ENCODE data around the gene AURKAIP1.
A peak's percentile ranks its signal among the peaks of the same experiment; 100 is the strongest.

AURKAIP1 gene

GRCh38 chr1:1374929-1375662 lies at the start of gene AURKAIP1:
Gene AURKAIP1, minus strand, starts transcription at chr1:1375207. Its CDS starts 451 bp downstream, at chr1:1374756.
- Histone ChIP-seq H3K4me1 (ENCODE audit: control insufficient read depth, insufficient read depth, low read length) (peaks cover 17% of the 10 kb centered on the region), H3K9ac (ENCODE audit: low read length) (peak within 1 kb of the TSS; percentile 90), H3K27me3 (ENCODE audit: control insufficient read depth, insufficient read depth, low read length) (no peaks in the 10 kb centered on the region), H3K4me3 (ENCODE audit: low read length) (peak within 1 kb of the TSS; percentile 94), H3K36me3 (ENCODE audit: control insufficient read depth, insufficient read depth, low read length) (no peaks in the 10 kb centered on the region), H3K27ac (ENCODE audit: low read depth, low read length) (peak within 1 kb of the TSS; percentile 84)

- Histone ChIP-seq H3K4me3 (ENCODE audit: low read length) (no peak overlapping the region), H3K9ac (ENCODE audit: low read length) (no peak overlapping the region), H3K27ac (ENCODE audit: low read depth, low read length) (no peak overlapping the region), H3K36me3 (ENCODE audit: control insufficient read depth, insufficient read depth, low read length) (no peaks in the 10 kb centered on the region), H3K27me3 (ENCODE audit: control insufficient read depth, insufficient read depth, low read length) (peaks cover 6% of the 10 kb centered on the region), H3K4me1 (ENCODE audit: control insufficient read depth, insufficient read depth, low read length) (peaks cover 9% of the 10 kb centered on the region)
Measured at GRCh38 chr1:1424707-1425106, 49.7 kb upstream of the AURKAIP1 start.

- H3K27me3 ChIP-seq (ENCODE audit: control insufficient read depth, insufficient read depth, low read length), result peaks cover 6% of the 10 kb centered on the region
- peaks cover 5% of the 10 kb centered on the region for H3K4me1 ChIP-seq (ENCODE audit: control insufficient read depth, insufficient read depth, low read length)
- H3K36me3 ChIP-seq (ENCODE audit: control insufficient read depth, insufficient read depth, low read length), result no peaks in the 10 kb centered on the region
- no peak overlapping the region for H3K9ac ChIP-seq (ENCODE audit: low read length)
- H3K27ac ChIP-seq (ENCODE audit: low read depth, low read length), result no peak overlapping the region
- no peak overlapping the region for H3K4me3 ChIP-seq (ENCODE audit: low read length)
Measured at GRCh38 chr1:1423245-1423597, 48.2 kb upstream of the AURKAIP1 start.

- Histone ChIP-seq H3K4me3 (ENCODE audit: low read length) (no peak overlapping the region), H3K4me1 (ENCODE audit: control insufficient read depth, insufficient read depth, low read length) (peaks cover 5% of the 10 kb centered on the region), H3K36me3 (ENCODE audit: control insufficient read depth, insufficient read depth, low read length) (no peaks in the 10 kb centered on the region), H3K27ac (ENCODE audit: low read depth, low read length) (no peak overlapping the region), H3K9ac (ENCODE audit: low read length) (no peak overlapping the region), H3K27me3 (ENCODE audit: control insufficient read depth, insufficient read depth, low read length) (peaks cover 6% of the 10 kb centered on the region)
Measured at GRCh38 chr1:1422465-1423244, 47.6 kb upstream of the AURKAIP1 start.

- H3K27ac ChIP-seq (ENCODE audit: low read depth, low read length), result no peak overlapping the region
- H3K4me1 ChIP-seq (ENCODE audit: control insufficient read depth, insufficient read depth, low read length), result peaks cover 5% of the 10 kb centered on the region
- H3K27me3 ChIP-seq (ENCODE audit: control insufficient read depth, insufficient read depth, low read length), result peaks cover 6% of the 10 kb centered on the region
- no peaks in the 10 kb centered on the region for H3K36me3 ChIP-seq (ENCODE audit: control insufficient read depth, insufficient read depth, low read length)
- no peak overlapping the region for H3K9ac ChIP-seq (ENCODE audit: low read length)
- no peak overlapping the region for H3K4me3 ChIP-seq (ENCODE audit: low read length)
Measured at GRCh38 chr1:1421907-1422464, 47.0 kb upstream of the AURKAIP1 start.

GRCh38 chr1:1421147-1421906 lies 46.3 kb upstream of the AURKAIP1 start, which contains the start of gene ANKRD65:
Gene ANKRD65, minus strand, starts transcription at chr1:1421276. Its CDS starts 271 bp downstream, at chr1:1421005.
- Histone ChIP-seq H3K36me3 (ENCODE audit: control insufficient read depth, insufficient read depth, low read length) (no peaks in the 10 kb centered on the region), H3K4me3 (ENCODE audit: low read length) (peak within 1 kb of the TSS; percentile 58), H3K9ac (ENCODE audit: low read length) (no peak within 1 kb of the TSS), H3K4me1 (ENCODE audit: control insufficient read depth, insufficient read depth, low read length) (peaks cover 5% of the 10 kb centered on the region), H3K27ac (ENCODE audit: low read depth, low read length) (peak within 1 kb of the TSS; percentile 32), H3K27me3 (ENCODE audit: control insufficient read depth, insufficient read depth, low read length) (peaks cover 6% of the 10 kb centered on the region)

GRCh38 chr1:1420654-1421141 lies 45.7 kb upstream of the AURKAIP1 start:
- Histone ChIP-seq H3K27ac (ENCODE audit: low read depth, low read length) (peak overlapping the region; percentile 32), H3K4me1 (ENCODE audit: control insufficient read depth, insufficient read depth, low read length) (peaks cover 5% of the 10 kb centered on the region), H3K27me3 (ENCODE audit: control insufficient read depth, insufficient read depth, low read length) (peaks cover 6% of the 10 kb centered on the region), H3K36me3 (ENCODE audit: control insufficient read depth, insufficient read depth, low read length) (no peaks in the 10 kb centered on the region), H3K9ac (ENCODE audit: low read length) (no peak overlapping the region), H3K4me3 (ENCODE audit: low read length) (peak overlapping the region; percentile 58)

GRCh38 chr1:1419813-1420653 lies 45.0 kb upstream of the AURKAIP1 start:
- peaks cover 5% of the 10 kb centered on the region for H3K4me1 ChIP-seq (ENCODE audit: control insufficient read depth, insufficient read depth, low read length)
- H3K36me3 ChIP-seq (ENCODE audit: control insufficient read depth, insufficient read depth, low read length), result no peaks in the 10 kb centered on the region
- H3K4me3 ChIP-seq (ENCODE audit: low read length), result peak overlapping the region; percentile 57
- no peak overlapping the region for H3K9ac ChIP-seq (ENCODE audit: low read length)
- H3K27me3 ChIP-seq (ENCODE audit: control insufficient read depth, insufficient read depth, low read length), result peaks cover 6% of the 10 kb centered on the region
- H3K27ac ChIP-seq (ENCODE audit: low read depth, low read length), result peak overlapping the region; percentile 82

- no peak overlapping the region for H3K9ac ChIP-seq (ENCODE audit: low read length)
- H3K4me3 ChIP-seq (ENCODE audit: low read length), result peak overlapping the region; percentile 57
Measured at GRCh38 chr1:1419363-1419812, 44.4 kb upstream of the AURKAIP1 start.

GRCh38 chr1:1418464-1419362 lies 43.7 kb upstream of the AURKAIP1 start:
- no peak overlapping the region for H3K27ac ChIP-seq (ENCODE audit: low read depth, low read length)
- H3K36me3 ChIP-seq (ENCODE audit: control insufficient read depth, insufficient read depth, low read length), result no peaks in the 10 kb centered on the region
- H3K4me1 ChIP-seq (ENCODE audit: control insufficient read depth, insufficient read depth, low read length), result peaks cover 5% of the 10 kb centered on the region
- H3K9ac ChIP-seq (ENCODE audit: low read length), result no peak overlapping the region
- H3K4me3 ChIP-seq (ENCODE audit: low read length), result no peak overlapping the region
- peaks cover 6% of the 10 kb centered on the region for H3K27me3 ChIP-seq (ENCODE audit: control insufficient read depth, insufficient read depth, low read length)

More at GRCh38 chr1:1419363-1419812, 44.4 kb upstream of the AURKAIP1 start:
- H3K36me3 ChIP-seq (ENCODE audit: control insufficient read depth, insufficient read depth, low read length), result no peaks in the 10 kb centered on the region
- peaks cover 5% of the 10 kb centered on the region for H3K4me1 ChIP-seq (ENCODE audit: control insufficient read depth, insufficient read depth, low read length)
- peak overlapping the region; percentile 82 for H3K27ac ChIP-seq (ENCODE audit: low read depth, low read length)
- H3K27me3 ChIP-seq (ENCODE audit: control insufficient read depth, insufficient read depth, low read length), result peaks cover 6% of the 10 kb centered on the region
